Activated CD8-positive, alpha-beta memory T cell treated with anti-CD3 and anti-CD28 coated beads, Interleukin-2, amount 10 ng/mL, durations not matched to agents 7 days and 5 days (primary cell): ENCODE results near the gene FAM177B. TPM values are rescaled to one million over a fixed set of nuclear protein-coding genes. Genes with fewer than 3 reads are reported as not detected.
"Not testable (repeated sequence)": the region's sequence is repeated elsewhere in the genome, so short reads cannot be mapped to it uniquely, and the experiment has no call there.

Experiments used
- ATAC-seq: fragments of 150-1000 bp; cut with Tn5 transposase; one replicate; pipeline ENCODE4 v1.10.0; 2021; ENCODE audit warnings: moderate library complexity
- CTCF ChIA-PET: fragments of 350-600 bp; sonication (Branson Sonifier 250); formaldehyde crosslinking; loops from one replicate; lab custom pipeline; 2021; ENCODE audit warnings: antibody characterized with exemption; lab: Charles Lee
- DNase-seq: peaks from one replicate; pipeline ENCODE4 v3.0.0-alpha.2; 2020
- H3K27ac Mint-ChIP-seq: one replicate; pipeline ENCODE4 v1.8.0; 2021; ENCODE audit warnings: mild to moderate bottlenecking, mixed read lengths
- H3K27me3 Mint-ChIP-seq: one replicate; pipeline ENCODE4 v1.8.0; 2021; ENCODE audit warnings: mixed read lengths
- H3K36me3 Mint-ChIP-seq: one replicate; pipeline ENCODE4 v1.8.0; 2021; ENCODE audit warnings: mild to moderate bottlenecking, mixed read lengths
- H3K4me1 Mint-ChIP-seq: one replicate; pipeline ENCODE4 v1.8.0; 2021; ENCODE audit warnings: mixed read lengths
- H3K4me3 Mint-ChIP-seq: one replicate; pipeline ENCODE4 v1.8.0; 2021; ENCODE audit warnings: mild to moderate bottlenecking, moderate library complexity, mixed read lengths
- H3K9me3 Mint-ChIP-seq: one replicate; pipeline ENCODE4 v1.8.0; 2022; ENCODE audit warnings: low read depth, mixed read lengths
- total RNA-seq, 2 experiments: library from RNA; stranded (reverse); gene quantifications; one replicate each; pipeline ENCODE4 v1.2.3, GENCODE V29; 2021

The FAM177B gene
- total RNA-seq, 2 experiments from 2014 or later, result 0.19 TPM; not detected in 1

GRCh38 chr1:222751255-222751654 lies 14.3 kb downstream of the FAM177B start:
- ATAC-seq (no peak), DNase-seq (no peak)
- H3K9me3 Mint-ChIP-seq, result no peaks in the 10 kb centered on the region
- no peaks in the 10 kb centered on the region for H3K4me1 Mint-ChIP-seq
- no peak overlapping the region for H3K27ac Mint-ChIP-seq
- H3K36me3 Mint-ChIP-seq, result no peaks in the 10 kb centered on the region
- CTCF ChIA-PET, result no interaction called here
- no peak overlapping the region for H3K4me3 Mint-ChIP-seq
- peaks cover 21% of the 10 kb centered on the region for H3K27me3 Mint-ChIP-seq

DNA sequence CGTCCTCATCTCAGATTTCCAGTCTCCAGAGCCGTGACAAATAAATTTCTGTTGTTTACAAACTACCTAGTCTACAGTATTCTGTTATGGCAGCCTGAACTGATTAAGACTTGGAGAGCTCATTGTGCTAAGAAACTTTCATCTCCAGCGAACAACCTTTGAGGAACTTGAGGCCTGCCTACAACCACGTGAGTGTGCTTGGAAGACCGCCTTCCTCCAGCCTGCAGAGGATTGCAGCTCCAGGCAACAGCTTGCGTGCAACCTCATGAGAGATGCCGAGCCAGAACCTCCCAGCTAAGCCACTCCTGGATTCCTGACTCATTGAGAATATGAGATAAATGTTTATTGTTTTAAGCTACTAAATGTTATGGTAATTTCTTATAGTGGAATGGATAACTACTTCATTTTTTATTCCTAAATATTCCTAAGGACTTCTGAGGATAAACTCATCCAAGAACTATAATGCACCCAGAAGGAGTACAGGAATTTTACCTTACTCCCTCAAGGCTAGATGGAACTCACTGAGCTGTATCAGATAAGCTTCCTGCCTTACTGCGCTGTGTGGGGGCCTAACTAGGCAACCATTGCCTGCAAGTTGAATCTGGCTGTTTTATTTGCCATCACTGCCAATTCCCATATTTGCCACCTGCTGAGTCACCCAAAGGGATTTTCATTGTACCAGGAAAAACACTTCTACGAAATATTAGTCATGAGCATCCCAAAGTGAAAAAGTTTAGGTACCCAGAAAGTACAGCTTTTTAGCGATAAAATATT lies 17.6 kb downstream of the FAM177B start:
- Mint-ChIP-seq H3K36me3 (no peaks in the 10 kb centered on the region), H3K4me1 (no peaks in the 10 kb centered on the region), H3K9me3 (no peaks in the 10 kb centered on the region), H3K27me3 (peaks cover 16% of the 10 kb centered on the region), H3K4me3 (no peak overlapping the region), H3K27ac (no peak overlapping the region)
- CTCF ChIA-PET, result interaction anchor here (0.5 kb wide), 1 partner anchor 1716 kb away, joined by 3 read pairs; no protein-coding TSS in a partner anchor
- DNase-seq, result no peak
- ATAC-seq, result no peak

GRCh38 chr1:222757646-222758268 lies 20.8 kb downstream of the FAM177B start:
- H3K27ac Mint-ChIP-seq, result no peak overlapping the region
- H3K9me3 Mint-ChIP-seq, result no peaks in the 10 kb centered on the region
- no peaks in the 10 kb centered on the region for H3K36me3 Mint-ChIP-seq
- ATAC-seq (no peak), DNase-seq (no peak)
- H3K4me3 Mint-ChIP-seq, result no peak overlapping the region
- no peaks in the 10 kb centered on the region for H3K4me1 Mint-ChIP-seq
- H3K27me3 Mint-ChIP-seq, result peaks cover 22% of the 10 kb centered on the region
- CTCF ChIA-PET, result interaction anchor here (1.6 kb wide), 1 partner anchor 37 kb away, joined by 3 read pairs; no protein-coding TSS in a partner anchor

DNA sequence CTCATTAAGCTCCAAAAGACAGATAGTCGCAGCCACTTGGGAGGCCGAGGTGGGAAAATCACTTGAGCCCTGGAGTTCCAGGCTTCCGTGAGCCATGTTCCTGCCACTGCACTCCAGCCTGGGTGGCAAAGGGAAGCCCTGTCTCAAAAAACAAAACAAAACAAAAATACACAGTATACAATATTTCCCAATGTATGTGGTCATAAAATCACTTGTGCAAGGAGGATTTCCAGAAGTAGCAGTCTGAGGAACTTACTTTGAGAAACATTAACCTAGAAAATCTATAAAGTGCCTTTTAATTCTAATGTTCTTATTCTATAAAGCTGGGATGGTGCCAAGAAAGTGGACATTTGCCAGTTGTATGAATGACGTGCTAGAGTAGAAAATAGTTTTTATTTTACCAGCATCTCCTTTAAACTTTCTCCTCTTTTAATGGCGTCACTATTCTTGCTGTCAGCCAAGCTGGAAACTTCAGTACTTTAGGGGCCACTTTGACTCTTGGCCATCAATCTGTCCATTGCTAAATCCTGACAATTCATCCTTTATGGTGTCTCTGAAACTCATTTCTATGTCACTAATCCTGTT lies 22.5 kb downstream of the FAM177B start:
- ATAC-seq (no peak), DNase-seq (no peak)
- Mint-ChIP-seq H3K27me3 (peaks cover 37% of the 10 kb centered on the region), H3K4me3 (no peak overlapping the region), H3K4me1 (no peaks in the 10 kb centered on the region), H3K27ac (no peak overlapping the region), H3K36me3 (no peaks in the 10 kb centered on the region), H3K9me3 (no peaks in the 10 kb centered on the region)
- CTCF ChIA-PET, result no interaction called here

- Mint-ChIP-seq H3K36me3 (no peaks in the 10 kb centered on the region), H3K27ac (no peak overlapping the region), H3K4me1 (no peaks in the 10 kb centered on the region), H3K27me3 (peaks cover 31% of the 10 kb centered on the region), H3K9me3 (no peaks in the 10 kb centered on the region), H3K4me3 (no peak overlapping the region)
- CTCF ChIA-PET, result interaction anchor here (0.7 kb wide), 1 partner anchor 373 kb away, joined by 3 read pairs; no protein-coding TSS in a partner anchor
- DNase-seq (no peak), ATAC-seq (no peak)
These were observed 24.1 kb downstream of the FAM177B start for GRCh38 chr1:222761083-222761482.

DNA sequence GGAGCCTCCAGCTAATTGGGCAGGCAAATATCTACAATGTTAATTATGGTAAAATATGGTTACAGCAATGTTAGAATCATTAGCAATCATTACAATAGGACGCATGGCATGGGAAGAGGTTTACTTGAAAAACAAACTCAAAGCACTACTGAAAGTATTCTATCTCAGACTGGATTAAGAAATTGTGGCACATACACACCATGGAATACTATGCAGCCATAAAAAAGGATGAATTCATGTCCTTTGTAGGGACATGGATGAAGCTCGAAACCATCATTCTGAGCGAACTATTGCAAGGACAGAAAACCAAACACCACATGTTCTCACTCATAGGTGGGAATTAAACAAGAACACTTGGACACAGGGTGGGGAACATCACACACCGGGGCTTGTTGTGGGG lies 25.2 kb downstream of the FAM177B start:
- ATAC-seq, H3K36me3 Mint-ChIP-seq, DNase-seq, H3K4me1 Mint-ChIP-seq, CTCF ChIA-PET, H3K27ac Mint-ChIP-seq, H3K4me3 Mint-ChIP-seq, H3K9me3 Mint-ChIP-seq: not testable (repeated sequence)
- H3K27me3 Mint-ChIP-seq, result peaks cover 25% of the 10 kb centered on the region

DNA sequence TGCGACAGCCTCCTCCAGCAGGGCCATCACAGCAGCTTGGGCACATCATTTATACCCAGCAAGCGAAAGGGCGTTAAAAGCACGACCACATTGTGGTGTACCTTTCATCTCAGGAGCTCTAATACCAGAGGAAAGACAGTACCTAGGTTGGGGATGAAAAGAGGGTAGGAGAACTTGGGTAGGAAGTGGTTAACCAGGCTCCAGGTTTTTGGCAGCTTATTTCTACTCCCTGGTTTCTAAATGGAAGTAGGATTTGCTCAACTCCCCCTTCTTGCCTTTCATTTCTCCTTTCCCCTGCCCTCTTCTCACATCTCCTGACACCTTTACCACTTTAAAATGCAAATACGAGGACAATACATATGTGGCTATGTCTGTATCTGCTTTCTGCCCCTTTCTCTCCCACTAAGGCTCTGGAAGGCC lies 30.2 kb downstream of the FAM177B start:
- no peak overlapping the region for H3K27ac Mint-ChIP-seq
- CTCF ChIA-PET, result no interaction called here
- peaks cover 21% of the 10 kb centered on the region for H3K27me3 Mint-ChIP-seq
- no peak for DNase-seq
- H3K9me3 Mint-ChIP-seq, result peaks cover 2% of the 10 kb centered on the region
- H3K4me1 Mint-ChIP-seq, result peaks cover 5% of the 10 kb centered on the region
- no peak overlapping the region for H3K4me3 Mint-ChIP-seq
- peaks cover 3% of the 10 kb centered on the region for H3K36me3 Mint-ChIP-seq
- no peak for ATAC-seq

DNA sequence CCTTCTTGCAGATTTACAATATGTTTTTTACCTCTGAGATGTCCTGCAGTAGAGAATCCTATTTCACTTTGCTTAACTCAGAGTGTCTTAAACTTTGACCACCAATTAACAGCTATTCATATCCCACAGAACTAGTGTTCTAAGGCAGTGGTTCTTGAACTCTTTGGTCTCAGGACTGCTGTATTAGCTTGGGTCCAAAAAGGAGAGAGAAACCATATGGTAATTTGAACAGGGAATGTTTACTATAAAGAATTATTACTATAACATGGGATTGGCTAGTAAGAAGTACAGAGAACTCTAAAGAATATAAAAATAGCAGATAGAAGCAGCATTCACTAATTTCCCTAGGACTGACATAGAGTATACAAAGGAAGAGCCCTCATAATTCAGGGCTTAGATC lies 31.6 kb downstream of the FAM177B start:
- Mint-ChIP-seq H3K27me3 (peaks cover 15% of the 10 kb centered on the region), H3K4me1 (peaks cover 14% of the 10 kb centered on the region), H3K27ac (no peak overlapping the region), H3K9me3 (peaks cover 2% of the 10 kb centered on the region), H3K36me3 (peaks cover 3% of the 10 kb centered on the region), H3K4me3 (no peak overlapping the region)
- CTCF ChIA-PET, result interaction anchor here (1.0 kb wide), 1 partner anchor 30 kb away, joined by 3 read pairs; no protein-coding TSS in a partner anchor
- DNase-seq (no peak), ATAC-seq (no peak)

GRCh38 chr1:222769181-222769580 lies 32.2 kb downstream of the FAM177B start:
- no peak overlapping the region for H3K4me3 Mint-ChIP-seq
- H3K27ac Mint-ChIP-seq, result no peak overlapping the region
- H3K4me1 Mint-ChIP-seq, result peaks cover 14% of the 10 kb centered on the region
- DNase-seq, result no peak
- ATAC-seq, result no peak
- peaks cover 10% of the 10 kb centered on the region for H3K27me3 Mint-ChIP-seq
- CTCF ChIA-PET, result interaction anchor here (1.0 kb wide), 1 partner anchor 31 kb away, joined by 3 read pairs; no protein-coding TSS in a partner anchor
- peaks cover 2% of the 10 kb centered on the region for H3K9me3 Mint-ChIP-seq
- peaks cover 3% of the 10 kb centered on the region for H3K36me3 Mint-ChIP-seq

GRCh38 chr1:222769971-222770620 lies 33.1 kb downstream of the FAM177B start:
- H3K27me3 Mint-ChIP-seq, result peaks cover 5% of the 10 kb centered on the region
- no peak overlapping the region for H3K4me3 Mint-ChIP-seq
- H3K36me3 Mint-ChIP-seq, result peaks cover 3% of the 10 kb centered on the region
- DNase-seq (no peak), ATAC-seq (no peak)
- no peak overlapping the region for H3K27ac Mint-ChIP-seq
- H3K9me3 Mint-ChIP-seq, result peaks cover 2% of the 10 kb centered on the region
- H3K4me1 Mint-ChIP-seq, result peaks cover 14% of the 10 kb centered on the region
- CTCF ChIA-PET, result no interaction called here

DNA sequence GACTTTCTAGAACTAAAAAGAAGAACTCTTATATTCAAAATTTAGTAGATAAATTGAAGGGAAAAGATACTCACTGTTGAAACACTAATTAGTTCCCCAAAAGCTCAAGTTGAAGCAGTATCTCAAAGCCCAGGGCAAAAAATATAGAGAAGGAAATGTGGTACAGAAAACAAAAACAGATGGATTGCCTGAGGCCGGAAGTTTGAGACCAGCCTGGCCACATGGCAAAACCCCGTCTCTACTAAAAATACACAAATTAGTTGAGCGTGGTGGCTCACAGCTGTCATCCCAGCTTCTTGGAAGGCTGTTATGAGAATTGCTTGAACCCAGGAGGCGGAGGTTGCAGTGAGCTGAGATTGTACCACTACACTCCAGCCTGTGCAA lies 36.0 kb downstream of the FAM177B start:
- Mint-ChIP-seq H3K9me3 (peaks cover 2% of the 10 kb centered on the region), H3K4me3 (no peak overlapping the region), H3K4me1 (peaks cover 9% of the 10 kb centered on the region), H3K36me3 (peaks cover 3% of the 10 kb centered on the region), H3K27me3 (peaks cover 10% of the 10 kb centered on the region), H3K27ac (no peak overlapping the region)
- DNase-seq, result peak; percentile 52
- CTCF ChIA-PET, result no interaction called here
- peak; percentile 55 for ATAC-seq

DNA sequence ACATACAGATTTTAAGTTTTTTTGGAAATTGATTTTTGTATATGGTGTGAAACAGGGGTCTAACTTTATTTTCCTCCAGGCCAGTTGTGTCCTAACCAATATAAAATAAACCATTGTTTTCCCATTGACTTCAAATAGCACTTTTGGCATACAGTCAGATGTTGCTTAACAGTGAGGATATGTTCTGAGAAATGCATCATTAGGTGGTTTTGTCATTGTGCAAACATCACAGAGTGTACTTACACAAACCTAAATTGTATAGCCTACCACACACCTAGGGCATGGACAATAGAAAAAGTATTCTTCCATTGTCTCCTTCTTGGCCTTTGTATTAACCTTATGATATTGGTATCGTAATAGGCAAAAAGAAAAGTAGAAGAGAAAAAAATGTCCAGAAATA lies 40.5 kb downstream of the FAM177B start:
- Mint-ChIP-seq H3K9me3 (no peaks in the 10 kb centered on the region), H3K27me3 (peaks cover 22% of the 10 kb centered on the region), H3K4me1 (peaks cover 9% of the 10 kb centered on the region), H3K4me3 (no peak overlapping the region), H3K36me3 (no peaks in the 10 kb centered on the region), H3K27ac (no peak overlapping the region)
- ATAC-seq (no peak), DNase-seq (no peak)
- CTCF ChIA-PET, result no interaction called here

DNA sequence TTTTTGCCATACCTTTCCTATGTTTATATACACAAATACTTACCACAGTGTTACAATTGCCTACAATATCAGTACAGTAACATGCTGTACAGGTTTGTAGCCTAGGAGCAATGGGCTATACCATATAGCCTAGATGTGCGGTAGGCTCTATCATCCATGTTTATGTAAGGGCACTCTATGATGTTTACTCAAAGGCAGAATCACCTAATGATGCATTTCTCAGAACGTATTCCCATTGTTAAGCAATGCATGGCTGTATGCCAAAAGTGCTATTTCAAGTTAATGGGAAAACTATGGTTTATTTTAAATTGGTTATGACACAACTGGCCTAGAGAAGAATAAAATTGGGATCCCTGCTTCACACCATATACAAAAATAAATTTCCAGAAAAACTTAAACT lies 41.0 kb downstream of the FAM177B start:
- Mint-ChIP-seq H3K27ac (no peak overlapping the region), H3K4me1 (peaks cover 5% of the 10 kb centered on the region), H3K4me3 (no peak overlapping the region), H3K27me3 (peaks cover 22% of the 10 kb centered on the region), H3K9me3 (no peaks in the 10 kb centered on the region), H3K36me3 (no peaks in the 10 kb centered on the region)
- CTCF ChIA-PET, result no interaction called here
- DNase-seq (no peak), ATAC-seq (no peak)
